Subcutaneous abdominal adipose tissue (tissue), 5 donors: ENCODE measurements around the gene B9D1.

Experiments used
- H3K27ac ChIP-seq: one replicate; pipeline ENCODE4 v1.7.0; 2013; ENCODE audit warnings: low read depth, mild to moderate bottlenecking, inconsistent platforms, low read length, moderate library complexity
- H3K27me3 ChIP-seq, 5 donors: one replicate each; pipeline ENCODE4 v1.7.0; 2013; ENCODE audit warnings: low read length in 5 of 5, inconsistent platforms in 1 of 5; ENCODE audit not compliant: control insufficient read depth in 5 of 5, insufficient read depth in 4 of 5
- H3K36me3 ChIP-seq, 5 donors: one replicate each; pipeline ENCODE4 v1.7.0; 2013; ENCODE audit warnings: low read length in 5 of 5; ENCODE audit not compliant: control insufficient read depth in 5 of 5, insufficient read depth in 5 of 5
- H3K4me1 ChIP-seq, 5 donors: one replicate each; pipeline ENCODE4 v1.7.0; 2013; ENCODE audit warnings: low read length in 5 of 5, mild to moderate bottlenecking in 3 of 5, moderate library complexity in 1 of 5; ENCODE audit not compliant: control insufficient read depth in 5 of 5, insufficient read depth in 5 of 5
- H3K4me3 ChIP-seq, 5 donors: one replicate each; pipeline ENCODE4 v1.7.0; 2013; ENCODE audit warnings: low read length in 5 of 5, low read depth in 1 of 5
- H3K9ac ChIP-seq, 5 donors: one replicate each; pipeline ENCODE4 v1.7.0; 2013; ENCODE audit warnings: low read length in 5 of 5, mild to moderate bottlenecking in 4 of 5, moderate library complexity in 3 of 5
- H3K9me3 ChIP-seq, 5 donors: one replicate each; pipeline ENCODE4 v1.7.0; 2013; ENCODE audit warnings: low read length in 5 of 5; ENCODE audit not compliant: control insufficient read depth in 5 of 5
- donor health status: healthy.
- donor health status: healthy.
- donor health status: healthy.
- donor health status: healthy.
- donor health status: healthy.

B9D1 gene

GRCh38 chr17:19332371-19333131 lies 30.0 kb downstream of the B9D1 start:
- Histone ChIP-seq H3K9me3 (no peaks in the 10 kb centered on the region), H3K36me3 (peaks cover 0 to 53% (median 36%) of the 10 kb centered on the region in 5 donors), H3K4me3 (no peak overlapping the region), H3K9ac (no peak overlapping the region), H3K27me3 (no peaks in the 10 kb centered on the region), H3K4me1 (peaks cover 0 to 16% (median 10%) of the 10 kb centered on the region in 5 donors), H3K27ac (no peak overlapping the region)

GRCh38 chr17:19331543-19332245 lies 30.8 kb downstream of the B9D1 start:
- Histone ChIP-seq H3K4me3 (no peak overlapping the region), H3K4me1 (peaks cover 0 to 12% (median 1%) of the 10 kb centered on the region in 5 donors), H3K36me3 (peaks cover 0 to 53% (median 36%) of the 10 kb centered on the region in 5 donors), H3K9ac (no peak overlapping the region), H3K27me3 (no peaks in the 10 kb centered on the region), H3K9me3 (no peaks in the 10 kb centered on the region), H3K27ac (no peak overlapping the region)

GRCh38 chr17:19331134-19331533 lies 31.4 kb downstream of the B9D1 start:
- Histone ChIP-seq H3K36me3 (peaks cover 0 to 50% (median 34%) of the 10 kb centered on the region in 5 donors), H3K27me3 (no peaks in the 10 kb centered on the region), H3K9me3 (no peaks in the 10 kb centered on the region), H3K27ac (no peak overlapping the region), H3K4me1 (peaks cover 0 to 10% (median 0%) of the 10 kb centered on the region in 5 donors), H3K9ac (no peak overlapping the region), H3K4me3 (no peak overlapping the region)

- no peaks in the 10 kb centered on the region for H3K9me3 ChIP-seq
- H3K4me1 ChIP-seq = peaks cover 0 to 5% (median 0%) of the 10 kb centered on the region in 5 donors
- no peak overlapping the region for H3K9ac ChIP-seq
- no peak overlapping the region for H3K27ac ChIP-seq
- peaks cover 0 to 49% (median 34%) of the 10 kb centered on the region in 5 donors for H3K36me3 ChIP-seq
- H3K4me3 ChIP-seq = no peak overlapping the region
- no peaks in the 10 kb centered on the region for H3K27me3 ChIP-seq
Observed at GRCh38 chr17:19330271-19330670, 32.3 kb downstream of the B9D1 start.

GRCh38 chr17:19329839-19330238 lies 32.7 kb downstream of the B9D1 start:
- H3K4me3 ChIP-seq = no peak overlapping the region
- no peak overlapping the region for H3K27ac ChIP-seq
- peaks cover 0 to 5% (median 0%) of the 10 kb centered on the region in 5 donors for H3K4me1 ChIP-seq
- H3K9ac ChIP-seq = no peak overlapping the region
- H3K36me3 ChIP-seq = peaks cover 0 to 49% (median 34%) of the 10 kb centered on the region in 5 donors
- H3K9me3 ChIP-seq = no peaks in the 10 kb centered on the region
- H3K27me3 ChIP-seq = no peaks in the 10 kb centered on the region

GRCh38 chr17:19329136-19329535 lies 33.4 kb downstream of the B9D1 start:
- H3K27me3 ChIP-seq = no peaks in the 10 kb centered on the region
- H3K4me1 ChIP-seq = peaks cover 0 to 5% (median 0%) of the 10 kb centered on the region in 5 donors
- H3K27ac ChIP-seq = no peak overlapping the region
- no peak overlapping the region for H3K4me3 ChIP-seq
- H3K9ac ChIP-seq = no peak overlapping the region
- no peaks in the 10 kb centered on the region for H3K9me3 ChIP-seq
- H3K36me3 ChIP-seq = peaks cover 0 to 44% (median 29%) of the 10 kb centered on the region in 5 donors

GRCh38 chr17:19328441-19329061 lies 34.0 kb downstream of the B9D1 start:
- H3K4me1 ChIP-seq = peaks cover 0 to 5% (median 0%) of the 10 kb centered on the region in 5 donors
- H3K9me3 ChIP-seq = no peaks in the 10 kb centered on the region
- H3K27ac ChIP-seq = no peak overlapping the region
- no peak overlapping the region for H3K4me3 ChIP-seq
- no peaks in the 10 kb centered on the region for H3K27me3 ChIP-seq
- H3K36me3 ChIP-seq = peaks cover 0 to 39% (median 24%) of the 10 kb centered on the region in 5 donors
- no peak overlapping the region for H3K9ac ChIP-seq

- peaks cover 0 to 31% (median 20%) of the 10 kb centered on the region in 5 donors for H3K36me3 ChIP-seq
- H3K27me3 ChIP-seq = no peaks in the 10 kb centered on the region
- H3K4me1 ChIP-seq = peaks cover 0 to 5% (median 0%) of the 10 kb centered on the region in 5 donors
- H3K9me3 ChIP-seq = no peaks in the 10 kb centered on the region
- no peak overlapping the region for H3K4me3 ChIP-seq
- H3K27ac ChIP-seq = no peak overlapping the region
- H3K9ac ChIP-seq = no peak overlapping the region
Observed at GRCh38 chr17:19327031-19327783, 35.3 kb downstream of the B9D1 start.

GRCh38 chr17:19325542-19325941 lies 37.0 kb downstream of the B9D1 start:
- Histone ChIP-seq H3K36me3 (peaks cover 0 to 26% (median 19%) of the 10 kb centered on the region in 5 donors), H3K27me3 (no peaks in the 10 kb centered on the region), H3K4me3 (no peak overlapping the region), H3K27ac (no peak overlapping the region), H3K4me1 (peaks cover 0 to 5% (median 0%) of the 10 kb centered on the region in 5 donors), H3K9me3 (no peaks in the 10 kb centered on the region), H3K9ac (no peak overlapping the region)
